Ecto neural progenitor cell (in vitro differentiated cells): Measurements from ENCODE around the gene TXNDC16.
"Not testable (repeated sequence)": the region's sequence is repeated elsewhere in the genome, so short reads cannot be mapped to it uniquely, and the experiment has no call there.

Experiments
- DNase-seq: peaks from one replicate; pipeline ENCODE4 v3.0.0-alpha.2; 2018; ENCODE audit warnings: low spot score

The TXNDC16 gene

GRCh38 chr14:52552063-52552988 lies at the start of gene TXNDC16, which contains the start of gene GPR137C:
Gene TXNDC16, minus strand, starts transcription at chr14:52552505. Its CDS starts 8,948 bp downstream, at chr14:52543557.
Gene GPR137C, plus strand, starts transcription at chr14:52552836. Its CDS starts 312 bp downstream, at chr14:52553148.
- peak; percentile 99 for DNase-seq

GRCh38 chr14:52599974-52600373 lies 47.7 kb upstream of the TXNDC16 start:
- no peak for DNase-seq

- DNase-seq = no peak
These were observed 46.3 kb upstream of the TXNDC16 start for GRCh38 chr14:52598568-52598967.

- DNase-seq = no peak
These were observed 44.6 kb upstream of the TXNDC16 start for GRCh38 chr14:52596861-52597260.

- DNase-seq = peak; percentile 44
These were observed 44.0 kb upstream of the TXNDC16 start for GRCh38 chr14:52596320-52596719.

- DNase-seq = no peak
These were observed 38.0 kb upstream of the TXNDC16 start for GRCh38 chr14:52590318-52590717.

- no peak for DNase-seq
These were observed 37.3 kb upstream of the TXNDC16 start for GRCh38 chr14:52589646-52590045.

GRCh38 chr14:52583544-52583943 lies 31.2 kb upstream of the TXNDC16 start:
- no peak for DNase-seq

- DNase-seq = no peak
These were observed 23.6 kb upstream of the TXNDC16 start for GRCh38 chr14:52575858-52576257.

GRCh38 chr14:52568454-52568853 lies 16.1 kb upstream of the TXNDC16 start:
- DNase-seq = not testable (repeated sequence)

- no peak for DNase-seq
These were observed 10.8 kb upstream of the TXNDC16 start for GRCh38 chr14:52563120-52563519.

GRCh38 chr14:52558688-52559087 lies 6.4 kb upstream of the TXNDC16 start:
- no peak for DNase-seq

- peak; percentile 66 for DNase-seq
These were observed 1.6 kb upstream of the TXNDC16 start for GRCh38 chr14:52553671-52554575.

- DNase-seq = peak; percentile 76
These were observed 831 bp upstream of the TXNDC16 start for GRCh38 chr14:52553002-52553670.

- DNase-seq = no peak
These were observed 626 bp downstream of the TXNDC16 start for GRCh38 chr14:52551696-52552062.

GRCh38 chr14:52551205-52551604 lies 1.1 kb downstream of the TXNDC16 start:
- no peak for DNase-seq

- no peak for DNase-seq
These were observed 1.6 kb downstream of the TXNDC16 start for GRCh38 chr14:52550661-52551060.

- no peak for DNase-seq
These were observed 4.8 kb downstream of the TXNDC16 start for GRCh38 chr14:52547526-52547925.

GRCh38 chr14:52547027-52547426 lies 5.3 kb downstream of the TXNDC16 start:
- no peak for DNase-seq

- no peak for DNase-seq
These were observed 6.0 kb downstream of the TXNDC16 start for GRCh38 chr14:52546318-52546670.

- DNase-seq = no peak
These were observed 6.6 kb downstream of the TXNDC16 start for GRCh38 chr14:52545584-52546317.
